Measurements from ENCODE around the gene MRTO4.
"Not testable (repeated sequence)": the region's sequence is repeated elsewhere in the genome, so short reads cannot be mapped to it uniquely, and the experiment has no call there.

The MRTO4 gene

GRCh38 chr1:19251305-19252196 lies at the start of gene MRTO4, which contains the start of gene EMC1:
Gene MRTO4, plus strand, starts transcription at chr1:19251805. Its CDS starts 31 bp downstream, at chr1:19251836.
Gene EMC1, minus strand, starts transcription at chr1:19251524. Its CDS starts 15 bp downstream, at chr1:19251509.
- DNase-seq (ENCODE audit: low spot score), result peak; percentile 95

GRCh38 chr1:19202396-19202795 lies 49.2 kb upstream of the MRTO4 start:
- DNase-seq (ENCODE audit: low spot score), result no peak

GRCh38 chr1:19203440-19203839 lies 48.2 kb upstream of the MRTO4 start:
- no peak for DNase-seq (ENCODE audit: low spot score)

GRCh38 chr1:19204446-19205266 lies 46.9 kb upstream of the MRTO4 start:
- no peak for DNase-seq (ENCODE audit: low spot score)

- no peak for DNase-seq (ENCODE audit: low spot score)
Observed at GRCh38 chr1:19205403-19205802, 46.2 kb upstream of the MRTO4 start.

GRCh38 chr1:19205845-19206244 lies 45.8 kb upstream of the MRTO4 start:
- DNase-seq (ENCODE audit: low spot score), result no peak

GRCh38 chr1:19206947-19207346 lies 44.7 kb upstream of the MRTO4 start:
- DNase-seq (ENCODE audit: low spot score), result no peak

- no peak for DNase-seq (ENCODE audit: low spot score)
Observed at GRCh38 chr1:19208710-19209438, 42.7 kb upstream of the MRTO4 start.

- peak; percentile 44 for DNase-seq (ENCODE audit: low spot score)
Observed at GRCh38 chr1:19209439-19209989, 42.1 kb upstream of the MRTO4 start.

- peak; percentile 96 for DNase-seq (ENCODE audit: low spot score)
Observed at GRCh38 chr1:19209990-19210771, 41.4 kb upstream of the MRTO4 start, which contains the start of gene UBR4. Gene UBR4, minus strand, starts transcription at chr1:19210266. Its CDS starts 18 bp downstream, at chr1:19210248.

- DNase-seq (ENCODE audit: low spot score), result no peak
Observed at GRCh38 chr1:19210772-19211549, 40.6 kb upstream of the MRTO4 start.

- no peak for DNase-seq (ENCODE audit: low spot score)
Observed at GRCh38 chr1:19212167-19212566, 39.4 kb upstream of the MRTO4 start.

- DNase-seq (ENCODE audit: low spot score), result no peak
Observed at GRCh38 chr1:19213580-19213979, 38.0 kb upstream of the MRTO4 start.

- not testable (repeated sequence) for DNase-seq (ENCODE audit: low spot score)
Observed at GRCh38 chr1:19216585-19216984, 35.0 kb upstream of the MRTO4 start.

GRCh38 chr1:19219451-19219850 lies 32.2 kb upstream of the MRTO4 start:
- no peak for DNase-seq (ENCODE audit: low spot score)

- DNase-seq (ENCODE audit: low spot score), result no peak
Observed at GRCh38 chr1:19220080-19220846, 31.3 kb upstream of the MRTO4 start.

GRCh38 chr1:19220991-19221390 lies 30.6 kb upstream of the MRTO4 start:
- DNase-seq (ENCODE audit: low spot score), result no peak

- DNase-seq (ENCODE audit: low spot score), result no peak
Observed at GRCh38 chr1:19222573-19222972, 29.0 kb upstream of the MRTO4 start.

Measured in D341Med (cell line).